Embryonic facial prominence (tissue), 1 donor: ENCODE results near the gene CCN2.

Source experiments
- DNase-seq: peaks from one replicate; pipeline ENCODE4 v3.0.0-alpha.2; 2016; ENCODE audit errors: extremely low spot score

The CCN2 gene, protein sequence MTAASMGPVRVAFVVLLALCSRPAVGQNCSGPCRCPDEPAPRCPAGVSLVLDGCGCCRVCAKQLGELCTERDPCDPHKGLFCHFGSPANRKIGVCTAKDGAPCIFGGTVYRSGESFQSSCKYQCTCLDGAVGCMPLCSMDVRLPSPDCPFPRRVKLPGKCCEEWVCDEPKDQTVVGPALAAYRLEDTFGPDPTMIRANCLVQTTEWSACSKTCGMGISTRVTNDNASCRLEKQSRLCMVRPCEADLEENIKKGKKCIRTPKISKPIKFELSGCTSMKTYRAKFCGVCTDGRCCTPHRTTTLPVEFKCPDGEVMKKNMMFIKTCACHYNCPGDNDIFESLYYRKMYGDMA

DNA sequence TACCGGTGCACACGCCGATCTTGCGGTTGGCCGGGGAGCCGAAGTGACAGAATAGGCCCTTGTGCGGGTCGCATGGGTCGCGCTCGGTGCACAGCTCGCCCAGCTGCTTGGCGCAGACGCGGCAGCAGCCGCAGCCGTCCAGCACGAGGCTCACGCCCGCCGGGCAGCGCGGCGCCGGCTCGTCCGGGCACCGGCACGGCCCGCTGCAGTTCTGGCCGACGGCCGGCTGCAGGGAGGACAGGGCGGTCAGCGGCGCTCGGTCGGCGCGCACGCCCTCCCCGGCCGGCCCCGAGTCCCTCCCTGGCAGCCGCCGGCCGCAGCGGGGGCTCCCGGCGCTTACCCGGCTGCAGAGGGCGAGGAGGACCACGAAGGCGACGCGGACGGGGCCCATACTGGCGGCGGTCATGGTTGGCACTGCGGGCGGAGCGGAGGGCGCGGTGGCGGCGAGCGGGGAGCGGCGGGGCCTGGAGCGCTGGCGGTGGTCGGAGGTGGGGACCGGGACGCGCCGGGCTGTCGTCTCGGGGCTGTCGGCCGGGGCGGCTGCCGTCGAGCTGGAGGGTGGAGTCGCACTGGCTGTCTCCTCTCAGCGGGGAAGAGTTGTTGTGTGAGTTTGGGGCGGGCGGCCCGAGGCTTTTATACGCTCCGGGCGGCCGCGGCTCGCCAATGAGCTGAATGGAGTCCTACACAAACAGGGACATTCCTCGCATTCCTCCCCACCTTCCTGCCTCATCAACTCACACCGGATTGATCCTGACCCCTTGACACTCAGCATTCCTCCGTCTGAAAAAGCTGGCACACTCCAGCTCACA is at the start of gene CCN2:
CCN2 (minus strand) TSS at position 606 of the 809 bp plus-strand sequence; CDS start at position 406, 200 bp downstream.
- peak; percentile 88 for DNase-seq

DNA sequence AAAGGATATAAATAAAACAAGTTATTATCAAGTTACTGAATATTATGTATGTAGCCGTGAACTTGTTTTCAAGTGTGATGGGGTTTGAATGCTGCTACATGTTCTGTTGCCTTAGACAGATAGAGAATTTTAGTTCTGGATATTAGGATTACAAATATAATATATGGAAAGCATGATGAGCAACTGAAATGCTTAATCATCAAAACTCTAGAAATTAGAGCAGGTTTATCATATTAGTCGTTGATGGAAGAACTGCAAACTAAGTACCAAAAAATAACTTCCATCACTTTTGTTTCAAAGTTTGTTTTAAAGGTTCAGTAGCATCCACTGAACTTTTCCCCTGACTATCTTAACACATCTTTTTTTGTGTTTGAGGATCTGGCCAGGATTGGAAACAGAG is 49.1 kb upstream of the CCN2 start:
- DNase-seq: no peak

DNA sequence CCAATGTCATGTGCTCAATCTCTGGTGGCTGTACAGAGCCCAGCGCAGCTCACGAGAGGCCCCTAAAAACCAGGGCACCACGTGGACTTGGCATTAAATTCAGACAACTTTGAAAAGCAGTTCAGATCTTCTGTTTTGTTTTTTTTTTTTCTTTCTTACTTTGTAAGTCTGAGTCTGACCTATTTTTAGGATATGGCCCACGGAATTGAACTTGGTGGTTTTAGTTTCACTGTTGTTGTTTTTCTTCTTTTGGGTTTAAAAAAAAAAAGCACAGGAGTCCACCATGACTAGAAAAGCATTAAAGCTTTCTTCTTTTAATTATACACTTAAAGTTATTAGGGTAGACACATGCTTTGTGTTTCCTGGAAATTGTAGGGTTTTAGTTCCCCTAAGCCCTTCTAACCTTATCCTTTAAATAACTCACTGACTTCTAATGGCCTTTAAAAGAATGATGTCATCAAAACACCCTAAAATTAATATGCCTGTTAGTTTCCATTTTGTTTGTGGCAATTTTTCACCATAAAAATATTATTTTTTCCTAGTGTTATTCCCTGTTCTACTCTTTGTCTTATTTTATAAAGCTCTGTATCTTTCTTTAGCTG is 48.5 kb upstream of the CCN2 start:
- DNase-seq: no peak

DNA sequence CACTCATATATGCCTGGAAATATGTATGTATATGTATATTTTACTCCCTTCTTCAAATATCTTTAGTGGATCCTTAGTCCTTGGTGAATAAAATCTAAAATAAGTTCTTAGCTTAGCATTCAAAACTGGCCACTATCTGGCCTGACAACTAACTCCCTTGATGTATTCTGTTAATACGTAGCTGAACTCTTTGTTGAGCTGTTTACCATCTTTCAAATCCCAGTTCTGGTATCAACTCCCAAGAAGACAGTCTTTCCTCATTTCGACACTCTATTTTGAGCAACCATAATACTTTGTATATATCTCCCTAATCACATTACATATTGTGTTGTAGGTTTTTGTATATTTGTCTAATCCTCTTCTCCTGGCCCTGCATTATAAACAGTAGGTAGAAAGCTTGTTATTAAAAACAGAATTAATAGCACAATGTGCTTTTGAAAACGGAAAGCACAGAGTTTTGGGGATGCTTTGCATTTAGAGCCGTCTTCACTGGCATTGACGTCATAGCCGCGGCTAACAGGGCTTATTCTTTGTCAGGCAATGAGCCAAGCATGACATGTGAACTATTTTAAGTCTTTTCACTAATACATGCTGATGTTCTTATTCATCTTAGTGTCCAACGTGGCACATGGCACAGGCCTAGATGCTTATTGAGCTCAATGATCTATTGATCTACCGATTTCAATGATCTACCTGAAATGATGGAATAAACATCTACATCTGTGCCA is 47.2 kb upstream of the CCN2 start:
- DNase-seq: no peak

DNA sequence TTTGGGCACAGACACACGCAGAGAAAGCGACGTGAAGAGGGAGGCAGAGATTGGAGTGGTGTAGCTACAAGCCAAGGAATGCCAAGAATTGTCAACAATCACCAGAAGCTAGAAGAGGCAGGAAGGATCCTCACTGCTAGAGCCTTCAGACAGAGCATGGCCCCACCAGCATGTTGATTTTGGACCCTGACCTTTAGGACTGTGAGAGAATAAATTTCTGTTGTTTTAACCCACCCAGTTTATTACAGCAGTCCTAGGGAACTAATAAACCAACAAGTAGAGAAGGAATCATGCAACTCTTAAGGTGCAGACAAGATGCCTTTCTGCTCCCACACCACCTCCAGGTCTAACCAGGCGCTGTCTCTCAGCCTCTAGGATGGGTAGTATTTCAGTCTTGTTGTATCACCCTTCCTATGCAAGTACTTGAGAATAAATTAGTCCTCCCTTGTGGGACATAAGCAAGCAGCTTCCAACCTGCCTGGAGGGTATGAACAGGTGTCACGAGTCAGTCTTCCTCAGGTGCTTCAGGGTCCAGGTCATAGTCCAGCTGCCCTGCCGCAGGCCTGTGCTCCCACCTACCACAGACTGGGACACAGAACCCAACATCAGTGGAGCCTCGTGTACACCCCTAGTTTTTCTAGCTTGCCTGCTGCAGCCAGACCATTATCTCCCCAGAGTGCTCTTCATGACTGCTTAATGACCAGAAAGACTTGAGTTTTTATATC is 46.4 kb upstream of the CCN2 start:
- DNase-seq: no peak

DNA sequence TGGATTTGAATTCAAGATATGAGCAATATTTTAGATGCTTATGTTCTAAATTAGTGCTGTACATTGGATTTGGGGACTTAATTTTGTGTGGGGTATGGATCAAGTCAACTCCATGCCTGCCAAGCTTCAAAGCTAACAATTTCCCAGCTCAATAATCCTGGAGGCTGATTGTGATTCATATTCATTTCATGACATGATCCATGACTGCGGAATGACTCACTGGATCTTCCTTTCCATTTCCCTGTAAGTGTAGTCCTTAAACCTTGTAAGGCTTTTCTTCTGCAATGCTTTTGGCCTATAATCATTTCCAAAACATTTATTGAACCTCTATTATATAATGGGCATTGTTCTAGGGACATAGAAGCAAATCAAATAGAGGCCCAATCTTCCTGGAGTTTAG is 44.7 kb upstream of the CCN2 start:
- no peak for DNase-seq

DNA sequence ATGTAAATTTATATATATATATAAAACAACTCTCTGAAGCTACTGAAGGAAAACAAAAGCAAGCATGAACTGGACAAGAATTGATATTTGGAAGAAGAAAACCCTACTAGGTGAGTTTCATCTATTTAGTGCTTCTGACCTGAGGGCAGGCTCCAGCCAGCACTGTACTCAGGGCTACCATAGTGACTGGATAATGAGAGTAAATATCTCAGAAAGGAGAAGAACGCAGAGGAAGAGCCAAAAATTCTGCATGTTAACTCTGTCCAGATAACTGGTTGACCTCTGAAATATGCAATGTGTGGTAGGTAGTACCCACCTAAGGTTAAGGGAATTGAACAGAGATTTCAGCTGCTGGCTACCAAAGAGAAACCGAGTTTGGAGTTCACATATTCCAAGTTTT is 41.4 kb upstream of the CCN2 start:
- no peak for DNase-seq

DNA sequence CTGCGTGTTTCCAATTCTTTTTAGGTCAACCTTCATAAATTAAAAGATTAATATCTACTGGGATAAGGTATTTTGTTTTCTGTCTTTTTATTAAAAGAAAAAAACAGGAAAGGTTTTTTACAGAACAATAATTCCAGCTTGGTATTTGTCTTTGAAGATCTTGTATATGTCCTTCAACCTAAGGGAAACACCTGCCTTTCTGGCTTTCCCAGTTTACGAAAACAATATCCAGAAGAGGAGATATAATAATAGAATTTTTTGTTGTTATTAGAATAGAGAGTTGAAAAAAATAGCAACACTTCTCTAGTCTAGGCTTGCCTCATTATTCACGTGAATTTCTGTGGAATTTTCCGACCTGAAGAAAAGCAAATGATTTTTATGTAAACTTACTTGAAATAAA is 37.9 kb upstream of the CCN2 start:
- no peak for DNase-seq

DNA sequence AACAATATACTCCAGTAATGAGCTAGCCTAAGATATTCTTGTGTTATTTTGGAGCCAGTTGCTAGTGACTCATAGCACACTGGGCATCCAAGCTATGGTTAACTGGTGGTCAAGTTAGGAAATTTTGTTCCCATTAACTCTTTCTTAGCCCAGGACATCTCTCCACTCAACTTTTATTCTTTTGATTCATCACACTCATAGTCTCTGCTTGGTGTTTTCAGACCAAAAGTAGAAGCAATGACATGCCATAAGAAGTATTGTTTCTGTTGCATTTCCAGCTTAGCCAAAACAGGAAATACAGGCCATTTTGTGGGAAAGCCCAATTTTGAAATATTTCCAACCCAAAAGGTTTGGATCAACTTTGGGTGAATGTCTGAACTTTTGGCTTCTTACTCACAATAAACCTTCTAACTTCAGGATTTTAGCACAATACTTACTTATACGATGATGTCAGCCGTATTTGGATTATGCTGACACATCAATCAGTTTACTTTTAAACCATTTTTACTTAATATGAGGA is 31.6 kb upstream of the CCN2 start:
- no peak for DNase-seq

DNA sequence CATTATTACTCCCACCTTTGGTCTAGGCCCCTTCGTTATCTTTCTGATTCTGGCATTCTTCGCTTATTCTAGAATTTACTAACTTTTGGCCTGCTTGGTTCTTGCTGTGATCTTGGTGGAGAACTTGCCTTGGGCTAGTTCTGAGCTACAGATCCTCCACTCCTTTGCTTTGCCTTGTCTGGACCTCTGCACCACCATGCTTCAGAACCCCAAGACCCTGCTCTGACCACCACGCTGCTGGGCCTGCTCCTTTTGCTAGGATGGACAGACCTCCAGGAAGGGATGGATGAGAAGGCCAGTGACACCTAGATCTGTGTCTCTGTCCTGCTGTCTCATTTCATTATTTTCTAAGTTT is 30.4 kb upstream of the CCN2 start:
- DNase-seq: no peak

DNA sequence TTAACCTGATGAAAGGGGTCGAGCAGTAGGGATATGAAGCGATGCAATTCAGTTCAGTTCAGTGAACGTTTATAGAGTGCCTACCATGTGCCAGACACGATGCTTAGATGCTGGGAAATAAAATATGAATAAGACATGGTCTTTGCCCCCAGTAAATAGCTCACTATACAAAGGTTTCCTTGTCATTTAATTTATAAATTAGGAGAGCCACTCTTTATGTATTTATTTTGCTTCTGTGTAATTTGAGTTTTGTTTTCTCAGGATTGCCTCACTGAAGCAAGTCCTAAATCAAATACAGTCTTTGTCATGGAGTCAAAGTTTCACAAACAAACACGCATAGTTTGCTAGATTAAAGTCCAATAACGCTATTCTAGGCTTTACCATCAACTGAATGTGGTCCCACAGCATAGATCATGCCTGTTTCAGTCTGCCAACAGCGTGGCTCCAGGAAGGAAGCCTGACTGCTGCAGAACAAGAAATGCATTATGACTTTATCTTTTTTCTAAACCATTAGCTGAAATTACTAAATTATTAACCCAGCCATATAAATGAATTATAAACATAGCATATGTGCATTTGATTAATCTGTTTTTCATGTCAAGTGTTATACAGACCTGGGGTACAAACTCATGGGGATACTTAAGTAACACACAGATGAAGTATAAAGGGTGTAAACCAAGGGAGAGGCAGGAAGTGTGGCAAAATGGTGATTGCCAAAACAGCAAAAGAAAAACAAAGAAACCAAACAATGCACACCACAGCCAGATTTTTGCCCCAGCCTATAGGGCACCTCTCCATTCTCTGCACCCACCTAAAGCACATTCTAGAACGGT is 29.8 kb upstream of the CCN2 start:
- DNase-seq: no peak

DNA sequence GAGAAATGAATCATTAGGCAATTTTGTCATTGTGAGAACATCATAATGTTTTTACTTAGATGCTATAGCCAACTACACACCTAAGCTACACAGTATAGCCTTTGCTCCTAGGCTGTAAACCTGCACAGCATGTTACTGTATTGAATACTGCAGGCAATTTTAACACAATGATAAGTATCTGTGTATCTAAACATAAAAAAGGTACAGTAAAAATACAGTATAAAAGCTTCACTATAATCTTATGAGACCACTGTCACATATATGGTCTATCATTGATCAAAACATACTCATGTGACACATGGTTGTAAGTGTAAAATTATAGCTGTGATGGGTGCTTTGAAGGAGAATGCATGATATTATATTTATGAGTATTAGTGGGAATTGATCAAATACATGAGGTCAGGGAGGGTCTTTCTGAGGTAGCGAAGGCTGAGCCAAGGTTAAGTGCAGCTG is 29.2 kb upstream of the CCN2 start:
- DNase-seq: no peak

DNA sequence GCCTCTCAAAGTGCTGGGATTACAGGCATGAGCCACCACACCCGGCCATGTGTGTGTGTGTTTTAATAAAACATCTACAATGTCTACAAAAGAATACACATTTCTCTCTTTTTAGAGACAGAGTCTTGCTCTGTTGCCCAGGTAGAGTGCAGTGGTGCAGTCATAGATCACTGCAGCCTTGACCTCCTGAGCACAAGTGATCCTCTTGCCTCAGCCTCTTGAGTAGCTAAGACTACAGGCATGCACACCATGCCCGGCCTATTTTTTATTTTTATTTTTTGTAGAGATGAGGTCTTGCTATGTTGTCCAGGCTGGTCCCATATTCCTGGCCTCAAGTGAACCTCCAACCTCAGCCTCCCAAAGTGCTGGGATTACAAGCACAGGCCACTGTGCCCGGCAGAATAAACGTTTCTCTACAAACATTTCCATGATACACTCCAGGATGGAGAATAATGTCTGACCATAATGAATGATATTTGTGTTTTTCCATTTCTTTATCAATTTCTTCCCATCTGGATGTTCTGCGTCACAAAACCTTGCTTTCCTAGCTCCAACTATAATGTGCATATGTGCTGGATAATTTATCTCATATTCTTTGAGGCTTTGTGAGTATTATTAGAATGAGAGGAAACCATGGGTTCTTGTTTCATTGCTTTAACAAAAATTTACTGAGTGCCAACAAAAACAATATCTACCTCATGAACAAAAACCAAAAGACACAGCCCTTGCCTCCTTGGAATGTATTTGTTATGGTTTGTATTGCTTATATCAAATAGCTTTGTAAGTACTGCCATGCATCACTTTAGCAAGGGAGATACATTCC is 28.6 kb upstream of the CCN2 start:
- DNase-seq: no peak

DNA sequence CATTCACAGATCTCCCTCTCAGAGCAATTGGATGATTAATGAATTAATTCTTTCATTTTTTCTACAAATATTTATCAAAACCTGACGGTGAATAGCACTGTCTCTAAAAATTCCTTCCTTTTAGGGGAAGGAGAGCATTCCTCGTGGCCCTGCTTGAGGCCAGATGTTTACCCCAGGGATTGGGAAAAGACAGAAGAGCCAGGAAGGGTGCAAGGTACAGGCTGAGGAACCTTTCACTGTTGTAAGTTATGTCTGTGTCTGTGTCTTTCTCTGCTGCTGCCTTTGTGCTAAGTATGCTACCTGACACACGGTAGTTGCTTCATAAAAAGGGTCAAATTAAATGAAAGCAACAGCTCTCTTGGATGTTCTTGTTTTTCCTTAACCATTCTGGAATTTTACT is 27.4 kb upstream of the CCN2 start:
- no peak for DNase-seq

DNA sequence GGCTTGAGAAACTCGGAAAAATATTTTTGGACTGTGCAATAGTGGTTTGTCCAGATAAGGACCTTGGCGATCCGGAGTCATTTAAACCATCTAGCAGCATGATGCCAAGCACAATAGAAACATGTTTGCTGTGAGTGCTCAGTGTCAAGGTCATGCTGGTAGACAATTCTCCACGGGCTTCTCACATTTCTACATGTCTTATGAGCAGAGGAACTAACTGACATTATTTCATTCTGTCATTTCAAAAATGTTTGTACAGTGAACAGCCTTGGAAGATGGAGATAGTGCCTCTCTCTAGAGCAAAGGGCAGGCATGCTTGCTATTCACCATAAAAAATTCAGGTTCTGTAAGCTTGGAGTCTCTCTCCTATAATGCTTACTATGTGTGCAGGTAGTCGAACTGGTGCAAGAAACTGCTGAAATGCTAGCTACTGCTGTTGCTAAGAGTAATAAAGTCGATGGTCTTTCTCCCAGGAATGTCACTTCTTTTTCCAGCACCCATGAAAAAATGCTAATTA is 25.4 kb upstream of the CCN2 start:
- DNase-seq: no peak

DNA sequence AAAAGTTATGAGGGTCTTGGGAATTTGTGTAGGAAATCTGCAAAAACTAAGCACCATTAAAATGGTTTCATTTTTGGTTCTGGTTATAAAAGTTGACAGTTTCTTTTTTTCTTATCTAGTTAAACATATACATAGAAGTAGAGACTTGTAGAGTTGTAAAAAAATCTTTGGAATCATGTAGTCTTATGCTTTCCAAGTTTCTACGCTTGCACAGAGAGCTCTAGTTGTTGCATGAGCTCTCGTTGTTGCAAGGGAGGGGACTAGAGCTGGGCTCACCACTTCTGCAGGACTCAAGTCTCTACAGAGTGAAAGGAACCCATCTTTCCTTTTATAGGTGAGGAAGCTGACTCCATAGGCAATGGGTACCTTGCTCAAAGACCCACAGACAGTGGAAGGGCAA is 21.6 kb upstream of the CCN2 start:
- no peak for DNase-seq

DNA sequence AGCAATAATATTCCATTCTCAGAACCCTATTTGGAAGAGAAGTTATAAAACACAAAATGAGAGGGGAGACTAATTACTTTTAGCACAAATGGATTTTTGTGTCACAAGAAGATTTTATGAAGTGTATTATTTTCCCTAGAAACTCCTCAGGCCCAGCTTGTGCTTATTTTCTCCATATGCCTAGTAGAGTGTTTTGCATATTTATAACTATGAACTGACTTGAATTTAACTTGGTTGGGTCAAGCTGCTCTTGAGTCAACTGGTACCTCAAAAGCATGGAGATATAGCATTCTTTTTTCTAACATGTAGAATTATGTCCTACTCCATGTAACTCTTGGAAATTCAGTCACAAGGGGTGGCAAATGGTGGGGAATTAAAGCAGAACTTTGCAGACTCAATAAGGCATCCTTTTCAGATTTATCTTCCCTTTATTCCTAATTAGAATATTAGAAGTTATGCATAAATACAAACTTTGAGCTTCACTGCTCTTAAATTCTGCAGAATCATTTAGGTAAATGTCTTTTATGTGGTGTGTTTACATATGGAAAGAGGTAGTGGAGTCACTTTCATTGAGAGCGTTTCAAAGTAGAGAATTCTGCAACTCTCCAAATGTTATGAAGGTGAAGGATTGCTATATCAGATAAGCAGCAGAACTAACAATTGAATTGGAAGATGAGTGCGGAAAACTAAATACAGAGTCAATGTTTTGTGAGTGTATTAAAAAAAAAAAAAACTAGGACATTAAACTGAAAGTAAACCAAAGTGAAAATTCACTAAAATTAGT is 19.1 kb upstream of the CCN2 start:
- DNase-seq: no peak

DNA sequence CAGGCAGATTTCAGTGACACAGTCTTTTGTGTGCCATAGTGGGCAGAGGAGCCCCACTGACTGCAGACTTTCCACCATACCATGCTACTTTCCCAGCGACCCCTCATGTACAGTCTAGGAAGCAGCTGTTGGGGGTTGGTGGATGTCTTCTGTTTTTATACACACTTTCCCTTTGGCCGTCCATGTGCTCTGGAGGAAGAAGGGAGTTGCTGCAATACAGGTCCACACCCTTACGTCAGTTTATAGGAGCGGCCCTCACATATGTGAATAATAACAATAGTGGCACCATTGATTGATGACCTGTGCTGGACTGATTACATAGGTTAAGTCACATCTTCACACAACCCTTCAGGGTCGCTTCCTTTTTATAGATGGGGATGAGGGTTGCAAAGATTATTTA is 17.5 kb upstream of the CCN2 start:
- DNase-seq: no peak
